ENCODE measurements around the gene JAK2.
"Not testable (repeated sequence)": the region's sequence is repeated elsewhere in the genome, so short reads cannot be mapped to it uniquely, and the experiment has no call there.

JAK2 gene

GRCh38 chr9:4980086-4980727 is 4.9 kb upstream of the JAK2 start:
- DNase-seq (ENCODE audit: low read depth, low spot score), result no peak

GRCh38 chr9:4982721-4983482 is 2.2 kb upstream of the JAK2 start:
- DNase-seq (ENCODE audit: low read depth, low spot score), result no peak

- no peak for DNase-seq (ENCODE audit: low read depth, low spot score)
Measured at GRCh38 chr9:4983601-4984165, 1.4 kb upstream of the JAK2 start.

- no peak for DNase-seq (ENCODE audit: low read depth, low spot score)
Measured at GRCh38 chr9:4984171-4984620, 876 bp upstream of the JAK2 start.

GRCh38 chr9:4985386-4986266 is 554 bp downstream of the JAK2 start:
- peak; percentile 64 for DNase-seq (ENCODE audit: low read depth, low spot score)

- peak; percentile 25 for DNase-seq (ENCODE audit: low read depth, low spot score)
Measured at GRCh38 chr9:4986296-4986695, 1.2 kb downstream of the JAK2 start.

- DNase-seq (ENCODE audit: low read depth, low spot score), result no peak
Measured at GRCh38 chr9:4986783-4987182, 1.7 kb downstream of the JAK2 start.

- DNase-seq (ENCODE audit: low read depth, low spot score), result peak; percentile 84
Measured at GRCh38 chr9:4987961-4988421, 2.9 kb downstream of the JAK2 start.

GRCh38 chr9:4992872-4993271 is 7.8 kb downstream of the JAK2 start:
- no peak for DNase-seq (ENCODE audit: low read depth, low spot score)

GRCh38 chr9:4994166-4994890 is 9.3 kb downstream of the JAK2 start:
- DNase-seq (ENCODE audit: low read depth, low spot score), result no peak

GRCh38 chr9:4997196-4997595 is 12.1 kb downstream of the JAK2 start:
- DNase-seq (ENCODE audit: low read depth, low spot score), result no peak

- DNase-seq (ENCODE audit: low read depth, low spot score), result no peak
Measured at GRCh38 chr9:4997631-4998030, 12.6 kb downstream of the JAK2 start.

GRCh38 chr9:5002811-5003210 is 17.7 kb downstream of the JAK2 start:
- DNase-seq (ENCODE audit: low read depth, low spot score), result no peak

GRCh38 chr9:5004481-5004880 is 19.4 kb downstream of the JAK2 start:
- DNase-seq (ENCODE audit: low read depth, low spot score), result no peak

- DNase-seq (ENCODE audit: low read depth, low spot score), result peak; percentile 20
Measured at GRCh38 chr9:5008202-5008601, 23.1 kb downstream of the JAK2 start.

GRCh38 chr9:5013374-5013773 is 28.3 kb downstream of the JAK2 start:
- DNase-seq (ENCODE audit: low read depth, low spot score), result peak; percentile 28

- no peak for DNase-seq (ENCODE audit: low read depth, low spot score)
Measured at GRCh38 chr9:5015934-5016333, 30.9 kb downstream of the JAK2 start.

GRCh38 chr9:5025416-5025815 is 40.3 kb downstream of the JAK2 start:
- no peak for DNase-seq (ENCODE audit: low read depth, low spot score)

- not testable (repeated sequence) for DNase-seq (ENCODE audit: low read depth, low spot score)
Measured at GRCh38 chr9:5031941-5032340, 46.9 kb downstream of the JAK2 start.

- DNase-seq (ENCODE audit: low read depth, low spot score), result no peak
Measured at GRCh38 chr9:5040730-5041389, 55.8 kb downstream of the JAK2 start.
